Liver (tissue), 3 donors: Measurements from ENCODE around the gene SOX6.

Source experiments
- EGR1 ChIP-seq, 2 donors: IDR thresholded peaks; 2 replicates each; pipeline ENCODE4 v1.6.1; 2016 to 2018; ENCODE audit warnings: antibody characterized with exemption in 2 of 2, low read depth in 2 of 2
- GABPA ChIP-seq, 2 donors: IDR thresholded peaks in 1 of 2; conservative IDR thresholded peaks in 1 of 2; 2 replicates each; pipeline ENCODE4 v1.6.1; 2016; ENCODE audit warnings: antibody characterized with exemption in 2 of 2, mild to moderate bottlenecking in 1 of 2, moderate library complexity in 1 of 2
- HNF4G ChIP-seq: IDR thresholded peaks from 2 replicates; pipeline ENCODE4 v1.6.1; 2016; ENCODE audit warnings: antibody characterized with exemption
- JUND ChIP-seq, 2 donors: IDR thresholded peaks; 2 replicates each; pipeline ENCODE4 v1.6.1; 2016; ENCODE audit warnings: antibody characterized with exemption in 2 of 2
- MAX ChIP-seq: IDR thresholded peaks from 2 replicates; pipeline ENCODE4 v1.6.1; 2016; ENCODE audit warnings: antibody characterized with exemption
- RXRA ChIP-seq, 2 donors: IDR thresholded peaks; 2 replicates each; pipeline ENCODE4 v1.6.1; 2017 to 2018; ENCODE audit warnings: antibody characterized with exemption in 2 of 2, mild to moderate bottlenecking in 1 of 2
- TAF1 ChIP-seq: conservative IDR thresholded peaks from 2 replicates; pipeline ENCODE4 v1.6.1; 2016; ENCODE audit warnings: antibody characterized with exemption, mild to moderate bottlenecking
- YY1 ChIP-seq: IDR thresholded peaks from 2 replicates; pipeline ENCODE4 v1.6.1; 2016; ENCODE audit warnings: antibody characterized with exemption, mild to moderate bottlenecking
- ZBTB33 ChIP-seq: IDR thresholded peaks from 2 replicates; pipeline ENCODE4 v1.6.1; 2016; ENCODE audit warnings: antibody characterized with exemption
- TF ChIP-seq, protein P1 (sequence below): fragments of 150-350 bp; IDR thresholded peaks from 2 replicates; pipeline ENCODE4 v1.5.1; 2017; ENCODE audit warnings: improper control_type of control experiment, low read depth, low read length; ENCODE audit not compliant: missing input control
- TF ChIP-seq, protein P2 (sequence below): IDR thresholded peaks from 2 replicates; pipeline ENCODE4 v1.6.1; 2016; ENCODE audit warnings: antibody characterized with exemption, mild to moderate bottlenecking
- TF ChIP-seq, protein P3 (sequence below): IDR thresholded peaks from 2 replicates; pipeline ENCODE4 v1.6.1; 2016; ENCODE audit warnings: antibody characterized with exemption
- donor health status: healthy.
- donor health status: healthy.

GRCh38 chr11:15988016-15988550, 368.3 kb downstream of the SOX6 start:
- no peak for TF ChIP-seq HNF4G
- TF ChIP-seq, protein P1, sequence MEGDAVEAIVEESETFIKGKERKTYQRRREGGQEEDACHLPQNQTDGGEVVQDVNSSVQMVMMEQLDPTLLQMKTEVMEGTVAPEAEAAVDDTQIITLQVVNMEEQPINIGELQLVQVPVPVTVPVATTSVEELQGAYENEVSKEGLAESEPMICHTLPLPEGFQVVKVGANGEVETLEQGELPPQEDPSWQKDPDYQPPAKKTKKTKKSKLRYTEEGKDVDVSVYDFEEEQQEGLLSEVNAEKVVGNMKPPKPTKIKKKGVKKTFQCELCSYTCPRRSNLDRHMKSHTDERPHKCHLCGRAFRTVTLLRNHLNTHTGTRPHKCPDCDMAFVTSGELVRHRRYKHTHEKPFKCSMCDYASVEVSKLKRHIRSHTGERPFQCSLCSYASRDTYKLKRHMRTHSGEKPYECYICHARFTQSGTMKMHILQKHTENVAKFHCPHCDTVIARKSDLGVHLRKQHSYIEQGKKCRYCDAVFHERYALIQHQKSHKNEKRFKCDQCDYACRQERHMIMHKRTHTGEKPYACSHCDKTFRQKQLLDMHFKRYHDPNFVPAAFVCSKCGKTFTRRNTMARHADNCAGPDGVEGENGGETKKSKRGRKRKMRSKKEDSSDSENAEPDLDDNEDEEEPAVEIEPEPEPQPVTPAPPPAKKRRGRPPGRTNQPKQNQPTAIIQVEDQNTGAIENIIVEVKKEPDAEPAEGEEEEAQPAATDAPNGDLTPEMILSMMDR, result no peak
- TF ChIP-seq MAX, result no peak
- no peak for TF ChIP-seq YY1
- no peak for TF ChIP-seq ZBTB33
- no peak for TF ChIP-seq RXRA (IDR thresholded peaks at IDR 0.05)
- TF ChIP-seq TAF1, result no peak
- TF ChIP-seq, protein P2, sequence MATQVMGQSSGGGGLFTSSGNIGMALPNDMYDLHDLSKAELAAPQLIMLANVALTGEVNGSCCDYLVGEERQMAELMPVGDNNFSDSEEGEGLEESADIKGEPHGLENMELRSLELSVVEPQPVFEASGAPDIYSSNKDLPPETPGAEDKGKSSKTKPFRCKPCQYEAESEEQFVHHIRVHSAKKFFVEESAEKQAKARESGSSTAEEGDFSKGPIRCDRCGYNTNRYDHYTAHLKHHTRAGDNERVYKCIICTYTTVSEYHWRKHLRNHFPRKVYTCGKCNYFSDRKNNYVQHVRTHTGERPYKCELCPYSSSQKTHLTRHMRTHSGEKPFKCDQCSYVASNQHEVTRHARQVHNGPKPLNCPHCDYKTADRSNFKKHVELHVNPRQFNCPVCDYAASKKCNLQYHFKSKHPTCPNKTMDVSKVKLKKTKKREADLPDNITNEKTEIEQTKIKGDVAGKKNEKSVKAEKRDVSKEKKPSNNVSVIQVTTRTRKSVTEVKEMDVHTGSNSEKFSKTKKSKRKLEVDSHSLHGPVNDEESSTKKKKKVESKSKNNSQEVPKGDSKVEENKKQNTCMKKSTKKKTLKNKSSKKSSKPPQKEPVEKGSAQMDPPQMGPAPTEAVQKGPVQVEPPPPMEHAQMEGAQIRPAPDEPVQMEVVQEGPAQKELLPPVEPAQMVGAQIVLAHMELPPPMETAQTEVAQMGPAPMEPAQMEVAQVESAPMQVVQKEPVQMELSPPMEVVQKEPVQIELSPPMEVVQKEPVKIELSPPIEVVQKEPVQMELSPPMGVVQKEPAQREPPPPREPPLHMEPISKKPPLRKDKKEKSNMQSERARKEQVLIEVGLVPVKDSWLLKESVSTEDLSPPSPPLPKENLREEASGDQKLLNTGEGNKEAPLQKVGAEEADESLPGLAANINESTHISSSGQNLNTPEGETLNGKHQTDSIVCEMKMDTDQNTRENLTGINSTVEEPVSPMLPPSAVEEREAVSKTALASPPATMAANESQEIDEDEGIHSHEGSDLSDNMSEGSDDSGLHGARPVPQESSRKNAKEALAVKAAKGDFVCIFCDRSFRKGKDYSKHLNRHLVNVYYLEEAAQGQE, result no peak
- TF ChIP-seq GABPA (IDR thresholded peaks at IDR 0.05 in 1 of 2, conservative IDR thresholded peaks at IDR 0.05 in 1 of 2), result no peak
- TF ChIP-seq EGR1 (IDR thresholded peaks at IDR 0.05; ENCODE audit: low read depth in 2 of 2), result no peak
- TF ChIP-seq JUND (IDR thresholded peaks at IDR 0.05), result no peak
- TF ChIP-seq, protein P3, sequence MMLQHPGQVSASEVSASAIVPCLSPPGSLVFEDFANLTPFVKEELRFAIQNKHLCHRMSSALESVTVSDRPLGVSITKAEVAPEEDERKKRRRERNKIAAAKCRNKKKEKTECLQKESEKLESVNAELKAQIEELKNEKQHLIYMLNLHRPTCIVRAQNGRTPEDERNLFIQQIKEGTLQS, result no peak
